IMR-90 (cell line): Measurements from ENCODE around the gene NINJ2. TPM values are rescaled to one million over a fixed set of nuclear protein-coding genes. Genes with fewer than 3 reads are reported as not detected.

Experiments used
- ATAC-seq: fragments of 200-7000 bp; cut with Tn5 transposase; 2 replicates; pipeline ENCODE4 v1.9.1; 2020; ENCODE audit warnings: low read depth, mild to moderate bottlenecking, moderate library complexity
- BruUV-seq: library from RNA; stranded (reverse); fragments of 400-500 nt; replicated peaks from 2 replicates; lab custom pipeline; 2021; lab: Mats Ljungman, UMichigan
- CTCF ChIA-PET: fragments of 300-600 bp; formaldehyde crosslinking; extraction: SDS; loops from one replicate; lab custom pipeline; 2021; ENCODE audit warnings: antibody characterized with exemption; lab: Yijun Ruan, JAX
- POLR2A ChIA-PET: fragments of 300-600 bp; sonication (Branson Sonifier 250); formaldehyde crosslinking; loops from one replicate; lab custom pipeline; 2022; ENCODE audit warnings: antibody characterized with exemption; ENCODE audit not compliant: unreplicated experiment; lab: Charles Lee
- DNase-seq: peaks from one replicate; pipeline ENCODE4 v3.0.0; 2013
- H2AFZ ChIP-seq: replicated peaks from 2 replicates; pipeline ENCODE3; 2013; ENCODE audit warnings: low read length, mild to moderate bottlenecking; ENCODE audit not compliant: poor library complexity
- H2AK5ac ChIP-seq: 2 replicates; pipeline ENCODE4 v1.6.1; 2013; ENCODE audit warnings: low read depth, low read length, inconsistent platforms
- H2AK9ac ChIP-seq: replicated peaks from 2 replicates; pipeline ENCODE3; 2013; ENCODE audit warnings: mild to moderate bottlenecking, low read depth, low read length, moderate library complexity; ENCODE audit not compliant: poor library complexity
- H2BK120ac ChIP-seq: 2 replicates; pipeline ENCODE4 v1.6.1; 2013; ENCODE audit warnings: low read depth, low read length, inconsistent platforms
- H2BK15ac ChIP-seq: 3 replicates; pipeline ENCODE4 v1.6.1; 2013; ENCODE audit warnings: low read depth, low read length, inconsistent platforms
- H2BK20ac ChIP-seq: 2 replicates; pipeline ENCODE4 v1.6.1; 2013; ENCODE audit warnings: low read depth, mild to moderate bottlenecking, inconsistent platforms, low read length, moderate library complexity
- H2BK5ac ChIP-seq: 2 replicates; pipeline ENCODE4 v1.6.1; 2013; ENCODE audit warnings: mild to moderate bottlenecking, low read depth, low read length, inconsistent platforms; ENCODE audit not compliant: poor library complexity, severe bottlenecking
- H3K14ac ChIP-seq: replicated peaks from 2 replicates; pipeline ENCODE4 v1.6.1; 2013; ENCODE audit warnings: low read depth, low read length, inconsistent platforms
- H3K18ac ChIP-seq: 2 replicates; pipeline ENCODE4 v1.6.1; 2013; ENCODE audit warnings: low read depth, low read length, control low read depth
- H3K23ac ChIP-seq: 2 replicates; pipeline ENCODE4 v1.6.1; 2013; ENCODE audit warnings: low read depth, low read length, inconsistent platforms
- H3K27ac ChIP-seq: 2 replicates; pipeline ENCODE4 v1.5.1; 2013; ENCODE audit warnings: mild to moderate bottlenecking, control low read depth, low read length; ENCODE audit not compliant: insufficient read depth
- H3K27me3 ChIP-seq: 2 replicates; pipeline ENCODE4 v1.6.1; 2013; ENCODE audit warnings: low read length; ENCODE audit not compliant: control insufficient read depth, insufficient read depth
- H3K36me3 ChIP-seq: 2 replicates; pipeline ENCODE4 v1.6.1; 2013; ENCODE audit warnings: low read length, mixed read lengths; ENCODE audit not compliant: control insufficient read depth, insufficient read depth
- H3K4ac ChIP-seq: 2 replicates; pipeline ENCODE4 v1.6.1; 2013; ENCODE audit warnings: low read depth, low read length, inconsistent platforms
- H3K4me1 ChIP-seq: 2 replicates; pipeline ENCODE4 v1.6.1; 2013; ENCODE audit warnings: low read length, mixed read lengths; ENCODE audit not compliant: control insufficient read depth, insufficient read depth
- H3K4me2 ChIP-seq: 2 replicates; pipeline ENCODE4 v1.6.1; 2013; ENCODE audit warnings: low read depth, mild to moderate bottlenecking, control low read depth, low read length, moderate library complexity
- H3K4me3 ChIP-seq: 2 replicates; pipeline ENCODE4 v1.5.1; 2013; ENCODE audit warnings: low read depth, mild to moderate bottlenecking, control low read depth, low read length, moderate library complexity; ENCODE audit not compliant: insufficient read depth
- H3K56ac ChIP-seq: 2 replicates; pipeline ENCODE4 v1.6.1; 2013; ENCODE audit warnings: low read length, inconsistent platforms; ENCODE audit not compliant: insufficient read depth; ENCODE audit errors: extremely low read depth
- H3K79me1 ChIP-seq, 2 experiments: 2 replicates each; pipeline ENCODE4 v1.6.1; 2013; ENCODE audit warnings: low read length in 2 of 2, inconsistent platforms in 1 of 2, low read depth in 1 of 2
- H3K9ac ChIP-seq: 2 replicates; pipeline ENCODE4 v1.6.1; 2013; ENCODE audit warnings: low read depth, low read length, control low read depth
- H3K9me1 ChIP-seq: 2 replicates; pipeline ENCODE4 v1.6.1; 2013; ENCODE audit warnings: low read length, inconsistent platforms; ENCODE audit not compliant: insufficient read depth
- H3K9me3 ChIP-seq: 2 replicates; pipeline ENCODE4 v1.6.1; 2013; ENCODE audit warnings: low read length; ENCODE audit not compliant: control insufficient read depth, insufficient read depth
- H4K20me1 ChIP-seq: 2 replicates; pipeline ENCODE4 v1.6.1; 2013; ENCODE audit warnings: low read length, inconsistent platforms; ENCODE audit not compliant: insufficient read depth
- H4K5ac ChIP-seq: 2 replicates; pipeline ENCODE4 v1.6.1; 2013; ENCODE audit warnings: mild to moderate bottlenecking, low read depth, low read length, control low read depth
- H4K8ac ChIP-seq, 2 experiments: 2 replicates each; pipeline ENCODE4 v1.6.1; 2013; ENCODE audit warnings: low read depth in 2 of 2, low read length in 2 of 2, control low read depth in 1 of 2, inconsistent platforms in 1 of 2
- H4K91ac ChIP-seq: 2 replicates; pipeline ENCODE4 v1.6.1; 2013; ENCODE audit warnings: low read depth, low read length, inconsistent platforms; ENCODE audit not compliant: insufficient read depth
- BHLHE40 ChIP-seq: fragments of 150-350 bp; IDR thresholded peaks from 2 replicates; pipeline ENCODE4 v1.6.1; 2016; ENCODE audit warnings: mild to moderate bottlenecking, low read depth, low read length
- FOS ChIP-seq: fragments of 150-350 bp; IDR thresholded peaks from 2 replicates; pipeline ENCODE4 v1.6.1; 2016; ENCODE audit warnings: low read depth, low read length
- WGBS, 2 experiments: methylation state at CpG; one replicate each; pipeline versions ENCODE4 v1.1.5 to v1.1.7; 2013; ENCODE audit warnings: missing lambda C conversion rate in 2 of 2; ENCODE audit not compliant: insufficient read length in 1 of 2; ENCODE audit errors: extremely low coverage in 2 of 2; 5-methylcytosine and 5-hydroxymethylcytosine counted together
- dilution Hi-C: fragments of 300-500 bp; cut with HindIII; formaldehyde crosslinking; loops from one replicate; pipeline ENCODE4 v1.14.3; 2018; ENCODE audit warnings: low sequenced_read_pairs; ENCODE audit not compliant: unreplicated experiment
- in situ Hi-C: fragments of 300-500 bp; cut with MboI; formaldehyde crosslinking; loops from 3 replicates; pipeline ENCODE4 v1.14.3; 2019; ENCODE audit warnings: low sequenced_read_pairs, inconsistent platforms, mixed read lengths
- intact Hi-C: fragments of 100-400 bp; cut with micrococcal nuclease; formaldehyde crosslinking; loops from 2 replicates; pipeline ENCODE4 v1.10.0; 2022
- polyA plus RNA-seq, 3 experiments: library from polyadenylated mRNA; depleted of rRNA; stranded (reverse); fragments of >200 nt; gene quantifications; 2 replicates each; pipeline ENCODE4 v1.2.3, GENCODE V29; 2012; ENCODE audit warnings: low replicate concordance in 1 of 3
- total RNA-seq: library from RNA; depleted of rRNA; stranded (reverse); fragments of >200 nt; gene quantifications from 2 replicates; pipeline ENCODE4 v1.2.3, GENCODE V29; 2012

Gene NINJ2
- total and polyA plus RNA-seq, 2 of the 4 experiments (the other 2 are of a cell fraction): not detected

GRCh38 chr12:690466-690865 is 27.2 kb upstream of the NINJ2 start:
- H3K4me1 ChIP-seq: no peaks in the 10 kb centered on the region
- no TSS peak for BruUV-seq
- no peak overlapping the region for H3K9ac ChIP-seq
- POLR2A ChIA-PET: no interaction called here
- H4K5ac ChIP-seq: no peak overlapping the region
- H3K56ac ChIP-seq: no peak overlapping the region
- H2AK9ac ChIP-seq: no peak overlapping the region
- CTCF ChIA-PET: no interaction called here
- no peak overlapping the region for H2AK5ac ChIP-seq
- no peak overlapping the region for H3K4ac ChIP-seq
- in situ Hi-C loops: no loop called here
- intact Hi-C loops: no loop called here
- no peak overlapping the region for H2BK5ac ChIP-seq
- no peak overlapping the region for H2AFZ ChIP-seq
- no peaks in the 10 kb centered on the region for H4K20me1 ChIP-seq
- H3K27ac ChIP-seq: no peak overlapping the region
- no peak overlapping the region for H4K91ac ChIP-seq
- TF ChIP-seq BHLHE40: no peak
- no peak for TF ChIP-seq FOS
- DNase-seq: no peak
- no peak overlapping the region for H2BK20ac ChIP-seq
- dilution Hi-C loops: no loop called here
- H3K9me3 ChIP-seq: no peaks in the 10 kb centered on the region
- no peak for ATAC-seq
- no peaks in the 10 kb centered on the region for H3K27me3 ChIP-seq
- no peak overlapping the region for H4K8ac ChIP-seq
- no peaks in the 10 kb centered on the region for H3K9me1 ChIP-seq
- no peaks in the 10 kb centered on the region for H3K79me1 ChIP-seq
- H3K36me3 ChIP-seq: no peaks in the 10 kb centered on the region
- H3K4me2 ChIP-seq: no peak overlapping the region
- H3K23ac ChIP-seq: no peak overlapping the region
- H3K14ac ChIP-seq: no peak overlapping the region
- no peak overlapping the region for H3K18ac ChIP-seq
- 67% methylated on average over 3 of the region's 12 CpGs; no CpG with 5 or more reads in 1 of the 2 experiments for WGBS, 2 experiments
- H2BK15ac ChIP-seq: no peak overlapping the region
- H3K4me3 ChIP-seq: no peak overlapping the region
- no peak overlapping the region for H2BK120ac ChIP-seq
